H1 (cell line): ENCODE results near the gene RBM43. TPM values are rescaled to one million over a fixed set of nuclear protein-coding genes. Genes with fewer than 3 reads are reported as not detected.

ENCODE experiments used
- BACH1 ChIP-seq: IDR thresholded peaks from 2 replicates; pipeline ENCODE4 v1.6.1; 2012; ENCODE audit warnings: low read length, improper control_type of control experiment
- CBX8 ChIP-seq: fragments of 300-800, 300-1000 bp; sonication (generic); IDR thresholded peaks from 2 replicates; pipeline ENCODE4 v1.7.1; 2016; ENCODE audit warnings: low read depth, low read length, borderline replicate concordance
- CTCF ChIP-seq, 3 experiments: IDR thresholded peaks; 1 replicate in 2 of 3; 2 replicates in 1 of 3; pipeline versions ENCODE4 v1.5.1 to v1.6.1; 2011; ENCODE audit warnings: low read length in 3 of 3, mild to moderate bottlenecking in 3 of 3, inconsistent platforms in 2 of 3, low read depth in 1 of 3, moderate library complexity in 1 of 3; ENCODE audit not compliant: insufficient read depth in 1 of 3; ENCODE audit errors: control extremely low read depth in 1 of 3
- MAX ChIP-seq: IDR thresholded peaks from 2 replicates; pipeline ENCODE4 v1.6.1; 2012; ENCODE audit warnings: inconsistent platforms
- NRF1 ChIP-seq: IDR thresholded peaks from 2 replicates; pipeline ENCODE4 v1.6.1; 2011; ENCODE audit warnings: mild to moderate bottlenecking, low read depth, low read length, improper control_type of control experiment
- polyA plus RNA-seq, 7 experiments: library from polyadenylated mRNA; depleted of rRNA in 3 of 7; stranded (reverse) in 5 of 7; unstranded in 2 of 7; fragments of >200 nt in 5 of 7; fragments of 200-250 nt in 2 of 7; gene quantifications; 1 replicate in 5 of 7; 2 replicates in 1 of 7; 4 replicates in 1 of 7; pipeline versions ENCODE4 v1.2.1 to v1.2.3, GENCODE V29; 2011 to 2013; ENCODE audit warnings: missing spikeins in 2 of 7, mixed read lengths in 2 of 7
- total RNA-seq: library from RNA; stranded (reverse); fragmentation: NEBNext Ultra II Directional; extraction: Animal tissue kit (Norgen Biotek cat#: 25700); gene quantifications from 2 replicates; pipeline ENCODE4 v1.2.1, GENCODE V29; 2021

The RBM43 gene
- total and polyA plus RNA-seq, 2 of the 8 experiments (the other 6 are each of a cell fraction or from before 2014, with no cell fraction given), result 1.7 to 2.0 TPM

- TF ChIP-seq MAX, result no peak
- no peak for TF ChIP-seq CTCF (IDR thresholded peaks at IDR 0.05; ENCODE audit: control extremely low read depth in 1 of 3, insufficient read depth in 1 of 3, low read depth in 1 of 3, low read length in 3 of 3)
- no peak for TF ChIP-seq NRF1
- TF ChIP-seq BACH1, result no peak
- TF ChIP-seq CBX8, result no peak
Observed at GRCh38 chr2:151292141-151292540, 30.5 kb upstream of the RBM43 start (continued).
